ENCODE results near the gene SMIM15. TPM values are rescaled to one million over a fixed set of nuclear protein-coding genes. Genes with fewer than 3 reads are reported as not detected.

SMIM15 gene
- polyA plus RNA-seq, 1 experiment = 30.4 TPM

DNA sequence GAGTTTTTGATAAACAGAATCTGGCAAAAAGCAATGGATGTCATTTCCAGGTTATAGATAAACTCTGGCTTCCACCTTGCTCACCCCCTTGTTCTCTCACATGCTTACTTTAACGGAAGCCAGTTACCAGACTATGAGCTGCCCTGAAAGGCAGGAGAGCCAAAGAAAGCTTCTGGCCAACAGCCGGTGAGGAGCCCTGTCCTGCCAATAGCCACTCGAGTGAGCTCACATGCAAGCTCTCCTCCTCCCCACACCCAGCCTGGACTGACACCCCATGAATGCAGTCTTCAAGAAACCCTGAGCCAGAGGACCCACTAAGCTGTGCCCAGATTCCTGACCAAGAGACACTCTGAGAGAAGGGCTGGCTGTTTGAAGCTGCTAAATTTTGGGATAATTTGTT, 14.4 kb upstream of the SMIM15 start:
- H3K27me3 ChIP-seq (ENCODE audit: control insufficient read depth, insufficient read depth, low read length) = no peaks in the 10 kb centered on the region
- no peak for DNase-seq (ENCODE audit: low read depth)
- TF ChIP-seq, protein P1, sequence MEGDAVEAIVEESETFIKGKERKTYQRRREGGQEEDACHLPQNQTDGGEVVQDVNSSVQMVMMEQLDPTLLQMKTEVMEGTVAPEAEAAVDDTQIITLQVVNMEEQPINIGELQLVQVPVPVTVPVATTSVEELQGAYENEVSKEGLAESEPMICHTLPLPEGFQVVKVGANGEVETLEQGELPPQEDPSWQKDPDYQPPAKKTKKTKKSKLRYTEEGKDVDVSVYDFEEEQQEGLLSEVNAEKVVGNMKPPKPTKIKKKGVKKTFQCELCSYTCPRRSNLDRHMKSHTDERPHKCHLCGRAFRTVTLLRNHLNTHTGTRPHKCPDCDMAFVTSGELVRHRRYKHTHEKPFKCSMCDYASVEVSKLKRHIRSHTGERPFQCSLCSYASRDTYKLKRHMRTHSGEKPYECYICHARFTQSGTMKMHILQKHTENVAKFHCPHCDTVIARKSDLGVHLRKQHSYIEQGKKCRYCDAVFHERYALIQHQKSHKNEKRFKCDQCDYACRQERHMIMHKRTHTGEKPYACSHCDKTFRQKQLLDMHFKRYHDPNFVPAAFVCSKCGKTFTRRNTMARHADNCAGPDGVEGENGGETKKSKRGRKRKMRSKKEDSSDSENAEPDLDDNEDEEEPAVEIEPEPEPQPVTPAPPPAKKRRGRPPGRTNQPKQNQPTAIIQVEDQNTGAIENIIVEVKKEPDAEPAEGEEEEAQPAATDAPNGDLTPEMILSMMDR (IDR thresholded peaks at IDR 0.05; ENCODE audit: insufficient read depth, low read depth, low read length) = no peak
- ChIA-PET CTCF (no interaction called here), POLR2A (no interaction called here)
- no peak overlapping the region for H3K4me3 ChIP-seq (ENCODE audit: low read depth, low read length)
- no peaks in the 10 kb centered on the region for H3K36me3 ChIP-seq (ENCODE audit: control insufficient read depth, insufficient read depth, low read length)

DNA sequence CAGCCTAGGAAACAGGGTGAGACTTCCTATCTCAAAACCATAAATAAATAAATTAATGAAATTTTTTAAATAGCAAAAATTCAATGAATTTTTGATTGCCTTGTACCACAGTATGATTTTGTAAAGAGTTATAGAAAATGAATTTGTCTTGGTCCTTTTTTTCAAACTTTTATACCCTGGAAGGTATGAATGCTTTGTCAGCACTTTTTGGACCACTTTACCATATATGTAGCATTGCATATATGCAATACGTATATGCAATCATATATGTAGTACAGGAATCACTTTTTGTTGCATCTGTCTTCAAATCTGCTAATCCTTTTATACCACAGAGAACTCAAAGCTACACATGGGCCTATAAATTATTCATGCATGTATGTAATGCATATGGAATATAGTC, 9.2 kb upstream of the SMIM15 start:
- ChIA-PET POLR2A (no interaction called here), CTCF (interaction anchor here (0.6 to 0.7 kb wide), 2 partner anchors 137 to 1893 kb away, joined by 3 read pairs; no protein-coding TSS in a partner anchor)
- H3K27me3 ChIP-seq (ENCODE audit: control insufficient read depth, insufficient read depth, low read length) = no peaks in the 10 kb centered on the region
- no peak overlapping the region for H3K4me3 ChIP-seq (ENCODE audit: low read depth, low read length)
- DNase-seq (ENCODE audit: low read depth) = no peak
- H3K36me3 ChIP-seq (ENCODE audit: control insufficient read depth, insufficient read depth, low read length) = no peaks in the 10 kb centered on the region
- TF ChIP-seq, protein P1 (IDR thresholded peaks at IDR 0.05; ENCODE audit: insufficient read depth, low read depth, low read length) = no peak

DNA sequence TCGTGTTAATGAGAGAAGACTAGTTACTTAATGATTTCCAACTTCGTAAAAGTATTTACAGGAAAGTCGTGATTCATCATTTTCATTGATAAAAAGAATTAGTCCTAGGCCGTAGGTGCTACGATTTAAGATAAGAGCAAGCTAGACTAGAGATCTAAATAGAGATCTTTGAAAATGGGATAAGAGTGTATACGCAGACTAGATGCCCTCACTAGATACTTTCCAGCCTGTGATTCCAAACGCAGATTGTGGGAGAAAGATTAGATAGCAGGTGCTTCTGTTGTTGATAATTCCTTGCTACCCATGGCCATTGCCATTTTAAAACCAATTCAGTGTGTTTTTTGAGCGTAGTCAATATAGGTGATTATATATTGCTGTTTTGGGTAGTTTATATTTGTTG, 6.7 kb upstream of the SMIM15 start:
- H3K4me3 ChIP-seq (ENCODE audit: low read depth, low read length) = no peak overlapping the region
- POLR2A ChIA-PET = interaction anchor here (0.6 kb wide), 1 partner anchor 313 kb away, joined by 3 read pairs; no protein-coding TSS in a partner anchor
- H3K36me3 ChIP-seq (ENCODE audit: control insufficient read depth, insufficient read depth, low read length) = no peaks in the 10 kb centered on the region
- no peaks in the 10 kb centered on the region for H3K27me3 ChIP-seq (ENCODE audit: control insufficient read depth, insufficient read depth, low read length)
- no peak for DNase-seq (ENCODE audit: low read depth)
- CTCF ChIA-PET = interaction anchor here (0.6 to 1.3 kb wide), 3 partner anchors 451 to 529 kb away, joined by 3 to 4 read pairs (median 3); no protein-coding TSS in a partner anchor
- TF ChIP-seq, protein P1 (IDR thresholded peaks at IDR 0.05; ENCODE audit: insufficient read depth, low read depth, low read length) = no peak

DNA sequence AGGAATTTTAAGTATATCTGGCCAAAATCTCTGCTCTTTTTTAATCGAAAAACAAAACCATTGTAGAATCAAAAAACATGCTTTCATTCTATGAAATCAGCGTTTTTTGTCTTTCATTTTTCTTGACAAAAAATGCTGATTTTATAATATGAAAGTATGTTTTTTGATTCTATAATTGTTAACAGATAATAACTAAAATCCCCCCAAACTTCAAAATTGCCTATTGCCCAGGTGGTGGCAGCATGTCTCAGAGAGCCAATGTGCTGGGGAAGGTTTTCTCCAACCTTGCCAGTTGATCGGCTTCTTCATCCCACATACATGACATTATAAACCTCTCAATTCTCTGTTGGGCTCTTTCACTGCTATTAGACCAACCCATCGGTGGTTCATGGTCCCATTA, 5.1 kb upstream of the SMIM15 start:
- H3K36me3 ChIP-seq (ENCODE audit: control insufficient read depth, insufficient read depth, low read length) = no peaks in the 10 kb centered on the region
- TF ChIP-seq, protein P1 (IDR thresholded peaks at IDR 0.05; ENCODE audit: insufficient read depth, low read depth, low read length) = peak; percentile 40
- H3K4me3 ChIP-seq (ENCODE audit: low read depth, low read length) = no peak overlapping the region
- ChIA-PET POLR2A (no interaction called here), CTCF (interaction anchor here (1.0 kb wide), 1 partner anchor 491 kb away, joined by 3 read pairs; no protein-coding TSS in a partner anchor)
- H3K27me3 ChIP-seq (ENCODE audit: control insufficient read depth, insufficient read depth, low read length) = no peaks in the 10 kb centered on the region
- DNase-seq (ENCODE audit: low read depth) = no peak

DNA sequence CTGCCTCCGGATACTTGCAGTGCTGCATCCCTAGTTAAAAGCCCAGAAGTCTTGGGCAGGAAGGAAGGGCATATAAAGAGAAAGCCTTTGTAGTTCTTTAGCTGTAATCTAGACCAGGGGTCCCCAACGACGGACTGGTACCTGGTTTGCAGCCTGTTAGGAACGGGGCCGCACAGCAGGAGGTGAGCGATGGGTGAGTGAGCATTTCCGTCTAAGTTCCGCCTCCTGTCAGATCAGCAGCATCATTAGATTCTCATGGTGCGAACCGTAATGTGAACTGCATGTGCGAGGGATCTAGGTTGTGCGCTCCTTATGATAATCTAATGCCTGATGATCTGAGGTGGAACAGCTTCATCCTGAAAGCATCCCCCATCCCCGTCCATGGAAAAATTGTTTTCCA, 1.6 kb upstream of the SMIM15 start:
- H3K27me3 ChIP-seq (ENCODE audit: control insufficient read depth, insufficient read depth, low read length) = no peaks in the 10 kb centered on the region
- ChIA-PET CTCF (interaction anchor here (0.5 to 1.1 kb wide), 3 partner anchors 9 to 1187 kb away, joined by 3 read pairs; no protein-coding TSS in a partner anchor), POLR2A (no interaction called here)
- no peak for DNase-seq (ENCODE audit: low read depth)
- no peak overlapping the region for H3K4me3 ChIP-seq (ENCODE audit: low read depth, low read length)
- TF ChIP-seq, protein P1 (IDR thresholded peaks at IDR 0.05; ENCODE audit: insufficient read depth, low read depth, low read length) = no peak
- peaks cover 4% of the 10 kb centered on the region for H3K36me3 ChIP-seq (ENCODE audit: control insufficient read depth, insufficient read depth, low read length)
